ENCODE measurements around the gene ITPR2.
"Not testable (repeated sequence)": the region's sequence is repeated elsewhere in the genome, so short reads cannot be mapped to it uniquely, and the experiment has no call there.

The ITPR2 gene

DNA sequence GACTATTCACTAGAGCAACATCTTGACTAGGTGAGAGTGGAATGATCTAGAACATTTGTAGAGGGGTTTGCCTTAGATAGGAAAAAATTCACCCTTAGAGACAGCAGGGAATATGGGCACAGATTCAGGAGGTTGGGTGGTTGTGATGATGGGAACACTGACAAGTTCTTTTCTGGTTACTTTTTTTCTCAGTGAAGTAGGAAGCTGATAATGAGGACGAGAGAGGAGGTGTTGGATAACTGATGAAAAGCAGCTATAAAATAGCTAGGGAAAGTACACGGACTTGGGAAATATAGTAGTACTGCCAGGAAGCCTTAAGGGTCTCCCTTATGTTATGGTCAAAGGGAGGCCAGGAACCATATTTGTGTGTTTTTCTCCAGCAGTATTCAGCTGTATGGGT is 387.1 kb downstream of the ITPR2 start:
- DNase-seq (ENCODE audit: low spot score), result no peak

GRCh38 chr12:26443309-26443708 is 389.7 kb downstream of the ITPR2 start:
- no peak for DNase-seq (ENCODE audit: low spot score)

GRCh38 chr12:26441434-26441833 is 391.6 kb downstream of the ITPR2 start:
- no peak for DNase-seq (ENCODE audit: low spot score)

DNA sequence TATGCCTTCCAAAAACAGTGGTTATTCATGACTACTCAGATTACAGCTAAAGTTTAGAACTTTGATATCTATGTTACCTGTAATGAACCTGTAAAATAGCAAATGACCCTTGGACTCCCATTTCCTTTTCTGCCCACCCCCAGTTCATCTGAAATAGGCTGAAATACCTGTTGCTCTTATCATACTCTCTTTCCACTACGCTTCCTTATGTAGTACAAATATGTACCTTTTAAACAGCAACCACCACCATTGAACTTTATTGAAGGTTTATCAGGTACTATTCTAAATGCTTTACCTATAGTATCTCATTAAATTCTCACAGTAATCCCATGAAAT is 398.0 kb downstream of the ITPR2 start:
- DNase-seq (ENCODE audit: low spot score), result no peak

- peak; percentile 56 for DNase-seq (ENCODE audit: low spot score)
Measured at GRCh38 chr12:26434299-26435068, 398.5 kb downstream of the ITPR2 start.

DNA sequence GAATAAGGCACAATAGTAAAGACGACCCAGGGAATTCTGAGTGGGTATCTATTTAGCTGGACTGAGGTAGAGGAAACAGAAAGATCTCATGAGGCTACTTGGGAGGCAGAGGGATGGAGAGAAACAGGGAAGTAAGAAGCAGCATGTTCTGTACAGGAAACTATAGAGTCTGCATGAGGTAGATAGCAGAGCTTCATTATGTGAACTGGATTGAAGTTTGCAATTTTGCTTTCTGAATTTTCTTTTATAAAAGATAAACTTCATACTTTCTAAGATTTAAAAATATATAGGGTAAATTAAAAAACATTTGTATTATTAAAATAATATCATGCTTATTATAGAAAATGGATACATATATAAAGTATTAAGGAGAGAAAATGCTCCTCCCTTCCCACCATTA is 399.3 kb downstream of the ITPR2 start:
- DNase-seq (ENCODE audit: low spot score), result not testable (repeated sequence)

GRCh38 chr12:26431211-26431610 is 401.8 kb downstream of the ITPR2 start:
- DNase-seq (ENCODE audit: low spot score), result no peak

GRCh38 chr12:26430596-26430995 is 402.4 kb downstream of the ITPR2 start:
- DNase-seq (ENCODE audit: low spot score), result not testable (repeated sequence)

- no peak for DNase-seq (ENCODE audit: low spot score)
Measured at GRCh38 chr12:26429070-26429691, 403.8 kb downstream of the ITPR2 start.

DNA sequence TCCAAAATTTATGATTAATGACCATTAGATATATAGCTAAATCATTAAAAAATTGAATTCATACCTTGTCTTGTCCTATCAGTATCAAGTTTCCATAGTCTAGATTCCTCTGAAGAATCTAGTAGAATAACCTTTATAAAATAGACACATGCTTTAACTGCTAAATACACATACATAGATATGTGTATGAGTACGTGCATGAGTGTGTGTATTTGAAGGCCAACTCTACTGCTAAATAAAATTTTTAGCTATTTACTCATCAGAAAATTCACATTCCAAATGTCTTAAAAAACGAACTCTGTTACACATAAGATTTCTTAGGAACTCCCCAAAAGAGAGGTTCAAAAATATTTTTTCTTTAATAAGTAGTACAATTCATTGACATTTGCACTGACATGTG is 404.6 kb downstream of the ITPR2 start:
- DNase-seq (ENCODE audit: low spot score), result no peak

DNA sequence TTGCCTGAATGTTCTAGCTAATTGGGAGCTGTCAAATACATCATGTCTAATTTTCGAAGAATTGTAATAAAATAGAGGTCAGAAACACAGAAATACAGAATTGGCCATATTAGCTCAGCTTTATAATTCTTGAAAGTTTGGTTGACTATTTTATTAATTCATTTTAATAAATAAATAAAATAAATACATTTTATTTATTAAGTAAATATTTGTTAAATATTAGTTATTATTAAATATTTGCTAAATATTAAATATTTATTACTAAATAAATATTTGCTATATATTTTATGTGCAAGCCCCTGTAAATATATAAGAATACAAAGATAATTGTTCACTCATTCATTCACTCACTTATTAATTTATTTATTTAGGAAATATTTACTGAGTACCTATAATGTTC is 406.3 kb downstream of the ITPR2 start:
- no peak for DNase-seq (ENCODE audit: low spot score)

- no peak for DNase-seq (ENCODE audit: low spot score)
Measured at GRCh38 chr12:26425587-26426260, 407.3 kb downstream of the ITPR2 start.

DNA sequence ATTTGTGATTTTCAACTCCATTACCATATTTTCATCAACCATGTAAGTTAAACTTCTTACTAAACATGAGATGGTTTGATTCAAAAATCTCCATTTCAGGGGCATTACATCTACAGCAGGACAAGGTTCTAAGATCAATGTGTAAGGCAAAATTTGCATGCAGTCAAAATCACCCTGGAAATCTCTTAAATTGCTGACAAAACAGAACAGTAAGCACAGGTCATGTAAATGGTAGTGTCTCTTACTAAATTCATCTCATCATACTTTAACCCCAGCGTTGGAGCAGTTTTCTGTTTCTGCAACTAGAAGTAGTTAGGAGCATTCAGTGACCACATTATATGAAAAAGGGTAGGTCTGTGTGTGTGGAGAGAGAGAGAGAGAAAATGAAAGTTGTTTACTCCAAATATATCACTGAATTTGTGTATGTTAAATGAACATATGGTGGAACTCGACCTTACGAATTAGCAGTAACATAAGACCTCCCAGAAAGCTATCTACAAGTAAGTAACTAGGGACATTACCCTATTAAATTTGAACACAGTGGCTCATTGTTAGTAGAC is 410.1 kb downstream of the ITPR2 start:
- DNase-seq (ENCODE audit: low spot score), result no peak

- no peak for DNase-seq (ENCODE audit: low spot score)
Measured at GRCh38 chr12:26416550-26416949, 416.4 kb downstream of the ITPR2 start.

DNA sequence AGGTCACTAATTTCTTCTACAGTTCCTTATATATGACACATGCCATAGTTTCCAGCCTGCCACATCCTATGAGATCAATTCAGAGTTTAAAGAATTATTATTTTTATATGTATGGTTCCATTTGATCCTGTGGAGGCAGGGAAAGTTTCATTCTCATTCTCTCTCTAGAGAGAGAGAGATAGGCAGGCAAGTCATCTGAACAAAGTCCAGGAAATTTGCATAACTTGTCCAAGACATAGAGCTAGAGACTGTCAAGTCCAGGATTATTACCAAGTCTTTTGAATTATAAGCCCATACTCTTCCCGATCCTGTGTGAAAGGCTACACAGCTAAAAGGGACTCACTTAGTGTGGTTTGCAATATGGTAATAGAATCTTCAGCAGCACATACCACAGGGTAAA is 422.3 kb downstream of the ITPR2 start:
- no peak for DNase-seq (ENCODE audit: low spot score)

DNA sequence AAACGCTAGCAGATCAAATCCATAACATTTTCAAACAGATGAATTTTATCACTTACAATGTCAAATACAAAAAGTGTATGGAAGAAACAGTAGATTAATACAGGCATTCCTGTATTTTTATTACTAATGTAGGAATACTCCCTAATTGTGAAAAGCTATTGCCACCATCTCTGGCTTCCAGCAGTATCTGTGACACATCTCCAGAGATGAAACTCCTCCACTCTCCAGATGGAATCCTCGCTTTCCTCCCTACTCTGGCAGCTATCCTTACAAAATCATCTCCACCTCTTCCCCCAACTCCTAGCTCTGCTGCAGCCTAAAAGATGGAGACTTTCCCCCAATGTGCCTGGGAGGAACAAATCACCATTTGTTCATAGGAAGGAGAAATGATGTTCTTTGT is 426.2 kb downstream of the ITPR2 start:
- DNase-seq (ENCODE audit: low spot score), result no peak

- DNase-seq (ENCODE audit: low spot score), result no peak
Measured at GRCh38 chr12:26406391-26406790, 426.6 kb downstream of the ITPR2 start.

DNA sequence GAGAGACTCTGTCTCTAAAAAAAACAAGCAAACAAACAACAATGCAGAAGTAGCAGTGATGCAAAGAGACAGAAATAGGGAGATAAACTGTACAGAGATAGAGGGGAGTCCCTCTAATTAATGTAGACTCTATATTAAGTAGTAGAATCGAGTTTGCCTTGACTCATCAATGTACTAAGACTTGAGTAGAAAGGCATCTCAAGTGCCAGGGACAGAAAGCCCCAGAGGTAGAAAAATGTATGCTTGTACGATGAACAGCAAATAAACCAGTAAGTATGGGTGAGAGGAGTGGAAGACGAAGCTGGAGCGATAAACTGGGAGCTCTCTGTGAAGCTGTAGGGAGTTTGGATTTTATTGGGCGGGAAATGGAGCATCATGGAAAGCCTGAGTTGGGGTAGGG is 429.4 kb downstream of the ITPR2 start:
- no peak for DNase-seq (ENCODE audit: low spot score)

DNA sequence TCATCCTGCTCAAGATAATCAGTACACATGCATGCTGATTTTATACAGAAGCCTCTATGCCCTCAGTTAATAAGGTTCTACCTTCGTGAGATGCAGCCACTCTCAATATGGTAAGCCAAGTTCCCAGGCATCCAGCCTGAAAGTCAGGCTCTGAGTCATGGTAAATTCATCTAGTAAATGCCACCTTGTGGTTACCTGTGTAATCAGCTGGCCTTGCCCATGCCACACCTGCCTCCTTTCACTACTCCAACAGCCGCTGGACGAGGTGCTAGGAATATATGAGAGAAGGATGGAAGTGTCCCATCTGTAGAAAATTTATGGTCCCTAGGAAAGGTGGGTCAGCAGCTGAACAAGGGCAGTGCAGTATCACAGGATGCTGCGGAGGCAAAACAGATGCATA is 430.3 kb downstream of the ITPR2 start:
- DNase-seq (ENCODE audit: low spot score), result no peak

DNA sequence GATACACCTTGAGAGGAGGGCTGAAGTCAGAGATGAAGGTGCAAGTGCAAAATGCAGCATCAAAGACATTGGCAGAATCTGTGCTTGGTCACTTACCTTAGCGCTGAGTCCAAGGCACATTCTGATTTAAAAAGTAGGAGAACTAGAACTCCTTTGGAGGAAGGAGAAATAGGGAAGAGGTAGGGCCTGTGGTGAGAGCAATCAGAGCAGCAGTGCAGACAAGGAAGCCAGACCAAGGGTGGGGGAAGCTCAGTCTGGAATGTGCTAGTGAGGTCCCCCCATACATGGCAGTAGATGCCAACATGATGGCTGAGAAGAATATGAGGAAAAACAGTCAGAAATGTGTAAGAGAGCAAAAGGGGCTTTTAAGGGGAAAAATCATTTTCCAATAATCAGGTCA is 431.1 kb downstream of the ITPR2 start:
- no peak for DNase-seq (ENCODE audit: low spot score)

DNA sequence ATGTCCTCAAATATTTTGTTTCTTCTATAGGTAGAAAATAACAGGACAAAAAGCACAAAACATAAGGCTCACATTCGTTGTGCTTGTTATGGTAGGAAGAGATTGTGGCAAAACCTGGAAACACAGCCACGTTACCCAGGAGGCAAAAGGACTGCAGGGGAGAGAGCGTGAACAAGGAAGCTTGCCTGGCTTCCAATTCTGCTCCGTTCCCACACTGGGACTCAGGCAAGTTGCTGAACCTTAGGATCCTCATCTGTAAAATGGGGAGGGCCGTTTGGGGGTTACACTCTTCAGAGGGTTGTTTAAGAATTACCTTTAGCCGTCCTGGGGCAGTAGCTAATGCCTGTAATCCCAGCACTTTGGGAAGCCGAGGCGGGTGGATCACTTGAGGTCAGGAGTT is 432.4 kb downstream of the ITPR2 start:
- DNase-seq (ENCODE audit: low spot score), result no peak

GRCh38 chr12:26399381-26399780 is 433.6 kb downstream of the ITPR2 start:
- no peak for DNase-seq (ENCODE audit: low spot score)

- DNase-seq (ENCODE audit: low spot score), result no peak
Measured at GRCh38 chr12:26396402-26396801, 436.6 kb downstream of the ITPR2 start.
